GM23248 (cell line): ENCODE measurements around the gene ZNF277. TPM values are rescaled to one million over a fixed set of nuclear protein-coding genes. Genes with fewer than 3 reads are reported as not detected.

Experiments used
- DNase-seq: peaks from one replicate; pipeline ENCODE4 v3.0.0-alpha.2; 2015
- H2AFZ ChIP-seq: fragments of 200-600 bp; sonication (generic); 2 replicates; pipeline ENCODE4 v1.6.1; 2016; ENCODE audit warnings: antibody characterized with exemption
- H3F3A ChIP-seq: fragments of 200-600 bp; sonication (generic); 2 replicates; pipeline ENCODE4 v1.6.1; 2016; ENCODE audit warnings: mild to moderate bottlenecking, antibody characterized with exemption, mixed run types; ENCODE audit not compliant: insufficient read depth
- H3K27ac ChIP-seq: fragments of 200-600 bp; sonication (generic); 2 replicates; pipeline ENCODE4 v1.5.1; 2016; ENCODE audit warnings: mild to moderate bottlenecking
- H3K27me3 ChIP-seq: fragments of 200-600 bp; sonication (generic); replicated peaks from 2 replicates; pipeline ENCODE4 v1.6.1; 2016; ENCODE audit warnings: mild to moderate bottlenecking; ENCODE audit not compliant: insufficient read depth
- H3K36me3 ChIP-seq: fragments of 200-600 bp; sonication (generic); 2 replicates; pipeline ENCODE4 v1.6.1; 2016; ENCODE audit warnings: low read depth, mild to moderate bottlenecking
- H3K4me1 ChIP-seq: fragments of 200-600 bp; sonication (generic); 2 replicates; pipeline ENCODE4 v1.6.1; 2016; ENCODE audit warnings: mild to moderate bottlenecking; ENCODE audit not compliant: insufficient read depth
- H3K4me2 ChIP-seq: fragments of 200-600 bp; sonication (generic); one replicate; pipeline ENCODE4 v1.6.1; 2016; ENCODE audit warnings: mild to moderate bottlenecking; ENCODE audit not compliant: unreplicated experiment
- H3K4me3 ChIP-seq: fragments of 200-600 bp; sonication (generic); 2 replicates; pipeline ENCODE4 v1.5.1; 2016; ENCODE audit warnings: mild to moderate bottlenecking
- H3K79me2 ChIP-seq: fragments of 200-600 bp; sonication (generic); 2 replicates; pipeline ENCODE4 v1.6.1; 2016; ENCODE audit warnings: mild to moderate bottlenecking; ENCODE audit not compliant: insufficient read depth
- H3K9ac ChIP-seq: fragments of 200-600 bp; sonication (generic); 2 replicates; pipeline ENCODE4 v1.6.1; 2016; ENCODE audit warnings: mild to moderate bottlenecking
- H3K9me2 ChIP-seq: fragments of 200-600 bp; sonication (generic); 2 replicates; pipeline ENCODE4 v1.6.1; 2016; ENCODE audit warnings: mixed run types, mild to moderate bottlenecking, moderate library complexity; ENCODE audit not compliant: insufficient read depth
- H3K9me3 ChIP-seq: fragments of 200-600 bp; sonication (generic); one replicate; pipeline ENCODE4 v1.6.1; 2017; ENCODE audit warnings: low read depth
- H4K20me1 ChIP-seq: fragments of 200-600 bp; sonication (generic); 2 replicates; pipeline ENCODE4 v1.6.0; 2016; ENCODE audit not compliant: insufficient read depth
- EZH2 ChIP-seq: fragments of 200-600 bp; sonication (generic); IDR thresholded peaks from 2 replicates; pipeline ENCODE4 v1.6.1; 2018; ENCODE audit warnings: antibody characterized with exemption, mild to moderate bottlenecking; ENCODE audit not compliant: insufficient read depth, poor library complexity, severe bottlenecking
- EZH2phosphoT487 ChIP-seq: fragments of 200-600 bp; sonication (generic); IDR thresholded peaks from 2 replicates; pipeline ENCODE4 v1.6.1; 2018; ENCODE audit warnings: antibody characterized with exemption, moderate library complexity, mild to moderate bottlenecking, low read depth; ENCODE audit not compliant: insufficient read depth
- whole genome bisulfite sequencing, 2 experiments: methylation state at CpG; one replicate each; pipeline ENCODE4 v1.1.6; 2015 to 2017; ENCODE audit warnings: low lambda C conversion rate in 2 of 2, low coverage in 1 of 2; ENCODE audit errors: missing lambda C conversion rate in 2 of 2; 5-methylcytosine and 5-hydroxymethylcytosine counted together
- in situ Hi-C: fragments of 300-500 bp; cut with MboI; formaldehyde crosslinking; loops from 2 replicates; pipeline ENCODE4 v1.15.0; 2020
- polyA plus RNA-seq: library from polyadenylated mRNA; unstranded; fragments of >200 nt; fragmentation: Nextera tagmentation; extraction: Ambion mirVana; gene quantifications from 2 replicates; pipeline ENCODE4 v1.2.1, GENCODE V29; 2016
- total RNA-seq: library from RNA; depleted of rRNA; stranded (reverse); fragments of >200 nt; shearing (Covaris generic); gene quantifications from 2 replicates; pipeline ENCODE4 v1.2.3, GENCODE V29; 2014

Gene ZNF277
- total and polyA plus RNA-seq, 2 experiments from 2014 or later = 10.0 to 25.1 TPM

DNA sequence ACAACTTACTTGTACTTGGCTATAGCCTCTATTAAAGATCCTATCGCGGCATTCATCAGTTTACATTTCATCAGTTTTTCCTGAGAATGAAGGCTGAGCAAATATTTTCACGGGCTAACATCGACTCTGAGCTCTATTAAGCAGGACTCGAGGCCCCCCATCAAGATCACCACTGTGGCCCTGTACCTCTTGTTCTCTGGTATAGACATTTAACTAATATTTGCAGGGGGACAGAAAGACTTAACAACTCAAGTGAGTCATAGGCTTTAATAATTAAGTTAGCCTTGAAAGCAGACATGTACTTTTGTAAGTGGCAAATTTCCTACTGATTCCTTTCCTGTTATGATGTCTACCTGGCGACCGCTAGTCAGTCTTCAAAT is 45.7 kb upstream of the ZNF277 start:
- H3K4me1 ChIP-seq = peaks cover 13% of the 10 kb centered on the region
- no peaks in the 10 kb centered on the region for H3K79me2 ChIP-seq
- no peak overlapping the region for H3K4me2 ChIP-seq
- TF ChIP-seq EZH2 (no peak), EZH2phosphoT487 (no peak)
- H2AFZ ChIP-seq = no peak overlapping the region
- H3K9ac ChIP-seq = no peak overlapping the region
- H3F3A ChIP-seq = no peaks in the 10 kb centered on the region
- H4K20me1 ChIP-seq = no peaks in the 10 kb centered on the region
- no peaks in the 10 kb centered on the region for H3K27me3 ChIP-seq
- in situ Hi-C loops = no loop called here
- H3K4me3 ChIP-seq = no peak overlapping the region
- no peaks in the 10 kb centered on the region for H3K9me3 ChIP-seq
- no peak overlapping the region for H3K27ac ChIP-seq
- no peak for DNase-seq
- no peaks in the 10 kb centered on the region for H3K36me3 ChIP-seq
- WGBS, 2 experiments = 90% methylated on average over 7 of the region's 7 CpGs
- H3K9me2 ChIP-seq = no peaks in the 10 kb centered on the region

DNA sequence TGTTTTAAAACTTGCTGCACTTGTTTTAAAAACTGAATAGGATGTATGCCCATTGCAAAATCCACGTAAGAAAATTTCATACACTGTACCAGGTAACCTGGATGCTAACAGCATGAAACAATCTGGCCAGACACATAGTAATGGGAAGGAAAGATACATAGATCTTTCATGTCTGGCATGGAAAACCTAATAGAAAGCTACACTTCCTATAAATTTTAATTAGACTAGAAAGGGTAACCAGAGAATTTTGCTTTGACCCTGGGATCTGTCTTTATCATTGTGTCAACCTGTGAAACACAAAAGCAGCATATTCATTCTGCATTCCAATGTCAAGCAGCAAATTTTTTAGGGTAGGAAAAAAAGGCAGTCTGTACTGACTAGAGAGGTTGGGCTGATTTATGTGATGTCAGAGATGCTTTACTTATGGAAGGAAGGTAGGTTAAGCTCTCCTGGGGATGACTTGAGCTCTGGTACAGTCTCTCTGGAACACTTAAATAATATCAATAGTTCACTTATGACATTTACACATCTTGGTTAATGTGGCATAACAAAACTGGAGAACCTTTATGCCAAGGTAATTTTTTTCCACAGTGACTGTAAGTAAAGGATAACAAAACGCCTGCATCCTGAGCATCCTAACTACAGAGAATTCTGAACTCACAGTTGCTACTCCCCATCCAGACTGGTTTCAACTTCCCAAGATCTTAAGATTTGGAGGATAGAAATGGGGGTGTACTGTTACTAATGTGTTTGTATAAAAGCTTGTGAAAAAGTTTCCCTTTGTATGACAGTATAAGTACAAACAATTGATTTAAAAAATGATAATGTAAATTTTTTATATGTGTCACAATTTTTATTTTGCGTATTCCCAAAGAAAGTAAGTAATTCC is 45.0 kb upstream of the ZNF277 start:
- TF ChIP-seq EZH2 (no peak), EZH2phosphoT487 (no peak)
- Histone ChIP-seq H3F3A (no peaks in the 10 kb centered on the region), H3K36me3 (no peaks in the 10 kb centered on the region), H3K9ac (no peak overlapping the region), H3K79me2 (no peaks in the 10 kb centered on the region), H2AFZ (no peak overlapping the region), H3K27me3 (no peaks in the 10 kb centered on the region), H3K27ac (no peak overlapping the region), H3K9me2 (no peaks in the 10 kb centered on the region), H3K9me3 (no peaks in the 10 kb centered on the region), H4K20me1 (no peaks in the 10 kb centered on the region), H3K4me3 (no peak overlapping the region), H3K4me1 (peaks cover 8% of the 10 kb centered on the region), H3K4me2 (no peak overlapping the region)
- in situ Hi-C loops = no loop called here
- WGBS, 2 experiments = 98 to 100% methylated on average over 3 of the region's 3 CpGs
- no peak for DNase-seq

DNA sequence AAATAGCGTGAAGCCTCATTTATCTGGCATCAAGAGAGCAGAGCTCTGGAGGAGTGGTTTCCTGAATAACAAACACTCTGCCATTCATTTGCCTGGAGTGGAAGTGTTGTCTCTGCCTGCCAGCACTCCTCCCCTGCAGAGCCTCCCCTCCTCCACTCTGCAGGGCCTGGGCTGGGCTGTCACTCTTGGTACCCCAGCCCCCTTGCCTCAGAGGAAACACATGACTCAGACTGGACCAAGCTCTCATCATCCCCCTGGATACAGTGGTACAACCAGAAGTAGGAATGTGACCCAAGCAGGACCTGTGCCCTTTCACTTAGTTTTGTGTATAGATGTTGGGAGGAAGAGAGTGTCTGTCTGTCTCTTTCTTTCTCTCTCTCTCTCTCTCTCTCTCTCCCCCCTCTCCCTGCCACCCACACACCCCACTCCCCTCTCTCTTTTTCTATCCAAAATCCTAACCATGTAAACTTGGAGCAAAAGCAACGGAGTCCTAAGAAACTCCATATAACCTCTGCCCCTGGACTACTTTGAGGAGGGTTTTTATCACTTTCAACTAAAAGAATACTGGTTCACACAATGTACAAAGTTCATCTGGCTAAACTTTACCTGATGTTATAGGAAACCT is 44.2 kb upstream of the ZNF277 start:
- Histone ChIP-seq H3K79me2 (no peaks in the 10 kb centered on the region), H3K4me2 (no peak overlapping the region), H4K20me1 (no peaks in the 10 kb centered on the region), H3K36me3 (no peaks in the 10 kb centered on the region), H3K4me3 (no peak overlapping the region), H3F3A (no peaks in the 10 kb centered on the region), H3K27me3 (no peaks in the 10 kb centered on the region), H3K4me1 (peaks cover 2% of the 10 kb centered on the region), H3K27ac (no peak overlapping the region), H3K9me3 (no peaks in the 10 kb centered on the region), H3K9me2 (no peaks in the 10 kb centered on the region), H2AFZ (no peak overlapping the region), H3K9ac (no peak overlapping the region)
- no peak for DNase-seq
- no peak for TF ChIP-seq EZH2phosphoT487
- TF ChIP-seq EZH2 = no peak
- 96% methylated on average over 2 of the region's 2 CpGs for WGBS, 2 experiments
- in situ Hi-C loops = no loop called here

DNA sequence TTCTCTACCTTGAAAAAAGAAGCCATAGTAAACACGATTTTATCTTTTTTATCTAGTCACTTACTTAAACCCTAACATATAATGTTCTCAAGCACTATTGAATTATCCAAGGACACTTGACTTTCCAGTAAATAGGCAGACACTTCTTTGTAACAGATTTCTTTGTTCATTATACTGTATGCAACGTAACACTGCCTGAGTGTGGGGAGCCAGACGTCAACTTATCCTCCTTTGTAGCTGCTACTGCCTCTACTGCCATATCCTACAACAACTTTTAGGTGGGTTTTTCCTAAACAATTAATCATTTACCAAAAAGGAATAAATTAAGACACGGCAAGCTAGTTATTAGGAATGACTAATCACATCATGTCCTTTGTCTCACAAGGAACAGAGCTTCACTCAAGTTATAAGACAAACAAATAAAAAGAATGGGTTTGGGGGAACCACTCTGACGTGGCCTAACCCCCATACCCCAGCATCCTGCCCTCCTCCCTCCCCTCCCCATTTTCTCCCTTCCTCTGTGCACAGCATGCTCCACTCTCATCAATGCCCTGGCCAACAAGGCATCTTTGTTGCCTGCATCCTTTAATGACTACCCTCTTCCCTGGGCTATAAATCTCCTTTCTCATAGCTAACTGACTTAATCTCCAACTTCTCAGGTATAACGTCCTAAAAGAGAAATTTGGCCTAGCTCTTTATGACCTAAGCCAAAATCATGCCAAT is 43.5 kb upstream of the ZNF277 start:
- WGBS, 2 experiments = 93% methylated on average over 6 of the region's 6 CpGs
- in situ Hi-C loops = no loop called here
- H3K36me3 ChIP-seq = no peaks in the 10 kb centered on the region
- H3K4me2 ChIP-seq = no peak overlapping the region
- no peak for TF ChIP-seq EZH2phosphoT487
- TF ChIP-seq EZH2 = no peak
- DNase-seq = no peak
- H3K4me1 ChIP-seq = no peaks in the 10 kb centered on the region
- no peaks in the 10 kb centered on the region for H4K20me1 ChIP-seq
- no peaks in the 10 kb centered on the region for H3K27me3 ChIP-seq
- no peaks in the 10 kb centered on the region for H3F3A ChIP-seq
- no peak overlapping the region for H3K4me3 ChIP-seq
- no peaks in the 10 kb centered on the region for H3K9me3 ChIP-seq
- H3K27ac ChIP-seq = no peak overlapping the region
- H2AFZ ChIP-seq = no peak overlapping the region
- no peak overlapping the region for H3K9ac ChIP-seq
- no peaks in the 10 kb centered on the region for H3K9me2 ChIP-seq
- no peaks in the 10 kb centered on the region for H3K79me2 ChIP-seq
